OCI-LY3 (cell line): ENCODE data around the gene KIF17.
"Not testable (repeated sequence)": the region's sequence is repeated elsewhere in the genome, so short reads cannot be mapped to it uniquely, and the experiment has no call there.

Experiments used
- H2AFZ ChIP-seq: fragments of 200-600, 300-600 bp; shearing (Covaris generic); 2 replicates; pipeline ENCODE4 v1.6.0; 2014; ENCODE audit warnings: antibody characterized with exemption, low read depth, low read length
- H3K27ac ChIP-seq: fragments of 200-600, 300-600 bp; sonication (generic); 2 replicates; pipeline ENCODE4 v1.5.1; 2014; ENCODE audit warnings: mild to moderate bottlenecking, low read length, moderate library complexity, mixed read lengths
- H3K27me3 ChIP-seq: fragments of 200-600, 300-600 bp; sonication (generic); 2 replicates; pipeline ENCODE4 v1.6.1; 2014; ENCODE audit warnings: low read depth, low read length, mixed read lengths
- H3K36me3 ChIP-seq: fragments of 200-600, 300-600 bp; sonication (generic); replicated peaks from 2 replicates; pipeline ENCODE3; 2014; ENCODE audit warnings: low read depth, low read length, mixed read lengths
- H3K4me1 ChIP-seq: fragments of 300-600, 200-600 bp; sonication (generic); 2 replicates; pipeline ENCODE4 v1.6.1; 2014; ENCODE audit warnings: low read length, mixed read lengths
- H3K4me2 ChIP-seq: fragments of 200-600, 300-600 bp; sonication (generic); 2 replicates; pipeline ENCODE4 v1.6.1; 2014; ENCODE audit warnings: low read length, mixed read lengths
- H3K4me3 ChIP-seq: fragments of 300-600, 200-600 bp; sonication (generic); 2 replicates; pipeline ENCODE4 v1.5.1; 2014; ENCODE audit warnings: antibody characterized with exemption, mild to moderate bottlenecking, low read length, moderate library complexity
- H3K79me2 ChIP-seq: fragments of 300-600, 200-600 bp; shearing (Covaris generic); 2 replicates; pipeline ENCODE4 v1.6.1; 2014; ENCODE audit warnings: mild to moderate bottlenecking, low read length, mixed read lengths
- H3K9ac ChIP-seq: fragments of 300-600, 200-600 bp; shearing (Covaris generic); 2 replicates; pipeline ENCODE4 v1.6.0; 2014; ENCODE audit warnings: mild to moderate bottlenecking, low read length, moderate library complexity
- H3K9me3 ChIP-seq: fragments of 200-600, 300-600 bp; shearing (Covaris generic); 2 replicates; pipeline ENCODE4 v1.6.1; 2014; ENCODE audit warnings: low read length, mixed read lengths; ENCODE audit not compliant: insufficient read depth
- H4K20me1 ChIP-seq: fragments of 200-600, 300-600 bp; sonication (generic); 2 replicates; pipeline ENCODE4 v1.6.1; 2016; ENCODE audit warnings: low read length, mixed read lengths; ENCODE audit not compliant: insufficient read depth
- CTCF ChIP-seq: fragments of 200-600, 300-600 bp; sonication (generic); IDR thresholded peaks from 2 replicates; pipeline ENCODE4 v1.5.1; 2014; ENCODE audit warnings: antibody characterized with exemption, low read length, low read depth
- EZH2phosphoT487 ChIP-seq: fragments of 200-600 bp; shearing (Covaris generic); IDR thresholded peaks from 2 replicates; pipeline ENCODE4 v1.6.1; 2018; ENCODE audit warnings: antibody characterized with exemption, mixed run types, low read depth

The KIF17 gene

GRCh38 chr1:20721117-20722061, 3.6 kb upstream of the KIF17 start:
- H3K4me2 ChIP-seq = no peak overlapping the region
- TF ChIP-seq EZH2phosphoT487 = no peak
- no peak for TF ChIP-seq CTCF
- H3K9me3 ChIP-seq = no peaks in the 10 kb centered on the region
- no peaks in the 10 kb centered on the region for H3K4me1 ChIP-seq
- no peak overlapping the region for H3K9ac ChIP-seq
- H3K27me3 ChIP-seq = no peaks in the 10 kb centered on the region
- no peaks in the 10 kb centered on the region for H3K79me2 ChIP-seq
- H3K36me3 ChIP-seq = no peaks in the 10 kb centered on the region
- H2AFZ ChIP-seq = no peak overlapping the region
- no peak overlapping the region for H3K4me3 ChIP-seq
- no peaks in the 10 kb centered on the region for H4K20me1 ChIP-seq
- no peak overlapping the region for H3K27ac ChIP-seq

- H3K27me3 ChIP-seq = no peaks in the 10 kb centered on the region
- no peaks in the 10 kb centered on the region for H3K4me1 ChIP-seq
- H3K9me3 ChIP-seq = no peaks in the 10 kb centered on the region
- no peak overlapping the region for H2AFZ ChIP-seq
- H3K79me2 ChIP-seq = no peaks in the 10 kb centered on the region
- no peaks in the 10 kb centered on the region for H4K20me1 ChIP-seq
- no peak overlapping the region for H3K4me3 ChIP-seq
- TF ChIP-seq EZH2phosphoT487 (no peak), CTCF (no peak)
- H3K36me3 ChIP-seq = no peaks in the 10 kb centered on the region
- H3K4me2 ChIP-seq = no peak overlapping the region
- no peak overlapping the region for H3K27ac ChIP-seq
- no peak overlapping the region for H3K9ac ChIP-seq
Measured at GRCh38 chr1:20720631-20721091, 2.9 kb upstream of the KIF17 start.

- Histone ChIP-seq H3K4me2 (no peak overlapping the region), H3K27me3 (no peaks in the 10 kb centered on the region), H3K9ac (no peak overlapping the region), H3K4me1 (no peaks in the 10 kb centered on the region), H3K36me3 (no peaks in the 10 kb centered on the region), H3K9me3 (no peaks in the 10 kb centered on the region), H2AFZ (no peak overlapping the region), H3K79me2 (no peaks in the 10 kb centered on the region), H4K20me1 (no peaks in the 10 kb centered on the region), H3K4me3 (no peak overlapping the region), H3K27ac (no peak overlapping the region)
- no peak for TF ChIP-seq EZH2phosphoT487
- TF ChIP-seq CTCF = no peak
Measured at GRCh38 chr1:20719871-20720620, 2.2 kb upstream of the KIF17 start.

GRCh38 chr1:20719261-20719660, 1.5 kb upstream of the KIF17 start:
- H3K27me3 ChIP-seq = no peaks in the 10 kb centered on the region
- no peak overlapping the region for H2AFZ ChIP-seq
- no peaks in the 10 kb centered on the region for H3K36me3 ChIP-seq
- TF ChIP-seq CTCF (no peak), EZH2phosphoT487 (no peak)
- H4K20me1 ChIP-seq = no peaks in the 10 kb centered on the region
- no peak overlapping the region for H3K4me2 ChIP-seq
- H3K9me3 ChIP-seq = no peaks in the 10 kb centered on the region
- H3K79me2 ChIP-seq = no peaks in the 10 kb centered on the region
- H3K27ac ChIP-seq = no peak overlapping the region
- H3K4me3 ChIP-seq = no peak overlapping the region
- H3K9ac ChIP-seq = no peak overlapping the region
- no peaks in the 10 kb centered on the region for H3K4me1 ChIP-seq

GRCh38 chr1:20718343-20718882, 606 bp upstream of the KIF17 start:
- not testable (repeated sequence) for H3K79me2 ChIP-seq, H2AFZ ChIP-seq, H3K9ac ChIP-seq, H3K27me3 ChIP-seq, H3K27ac ChIP-seq, H3K9me3 ChIP-seq, H3K4me2 ChIP-seq, H3K36me3 ChIP-seq, H3K4me1 ChIP-seq, H4K20me1 ChIP-seq
- H3K4me3 ChIP-seq = 0 out of 2 replicates have a peak overlapping the region, but pooled peaks have one; percentile 13
